Mesothelial cell of epicardium (in vitro differentiated cells): ENCODE measurements around the gene KCNAB1. TPM values are rescaled to one million over a fixed set of nuclear protein-coding genes. Genes with fewer than 3 reads are reported as not detected.

Experiments used
- DNase-seq, 2 experiments: peaks; one replicate each; pipeline ENCODE4 v3.0.0; 2021; ENCODE audit warnings: low spot score in 2 of 2; ENCODE audit not compliant: unreplicated experiment in 2 of 2
- H3K27ac Mint-ChIP-seq: 2 replicates; pipeline ENCODE4 v1.8.0; 2021; ENCODE audit warnings: mixed read lengths
- H3K27me3 Mint-ChIP-seq: 2 replicates; pipeline ENCODE4 v1.8.0; 2021; ENCODE audit warnings: low read depth, mixed read lengths
- H3K36me3 Mint-ChIP-seq: 2 replicates; pipeline ENCODE4 v1.8.0; 2021; ENCODE audit warnings: mixed read lengths
- H3K4me1 Mint-ChIP-seq: 2 replicates; pipeline ENCODE4 v1.8.0; 2021; ENCODE audit warnings: mixed read lengths
- H3K4me3 Mint-ChIP-seq: 2 replicates; pipeline ENCODE4 v1.8.0; 2021; ENCODE audit warnings: mild to moderate bottlenecking, moderate library complexity, mixed read lengths
- H3K9me3 Mint-ChIP-seq: 2 replicates; pipeline ENCODE4 v1.8.0; 2021; ENCODE audit warnings: mixed read lengths
- total RNA-seq: library from RNA; stranded (reverse); gene quantifications from 3 replicates; pipeline ENCODE4 v1.2.1, GENCODE V29; 2021
- TF ChIP-seq, protein P1 (sequence below): fragments of 200-600 bp; sonication (generic); IDR thresholded peaks from one replicate; pipeline ENCODE4 v1.5.0; 2021; ENCODE audit warnings: antibody characterized with exemption; ENCODE audit not compliant: unreplicated experiment

Gene KCNAB1
- total RNA-seq, 1 donor from 2014 or later = 3.7 TPM

DNA sequence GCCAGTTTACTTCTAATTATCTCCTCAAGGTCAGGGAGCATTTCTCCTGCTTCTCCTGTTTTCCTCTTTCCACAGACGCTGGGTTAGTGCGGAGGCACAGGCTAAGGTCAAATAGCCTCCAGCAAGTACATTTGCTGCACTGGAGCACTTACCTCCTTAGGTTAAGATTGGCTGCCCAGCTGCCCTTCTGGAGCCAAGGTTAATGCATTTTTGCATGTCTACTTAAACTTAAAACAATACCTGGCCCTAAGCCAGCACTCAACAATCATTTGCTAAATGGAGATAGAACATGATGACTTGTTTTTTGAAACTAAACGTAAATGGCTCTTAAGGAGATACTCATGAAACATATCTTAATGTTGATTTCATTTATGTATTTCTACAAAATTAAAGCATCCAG is 351.1 kb downstream of the KCNAB1 start:
- H3K27ac Mint-ChIP-seq = peak overlapping the region; percentile 88
- no peaks in the 10 kb centered on the region for H3K27me3 Mint-ChIP-seq
- H3K36me3 Mint-ChIP-seq = no peaks in the 10 kb centered on the region
- no peaks in the 10 kb centered on the region for H3K9me3 Mint-ChIP-seq
- TF ChIP-seq, protein P1, sequence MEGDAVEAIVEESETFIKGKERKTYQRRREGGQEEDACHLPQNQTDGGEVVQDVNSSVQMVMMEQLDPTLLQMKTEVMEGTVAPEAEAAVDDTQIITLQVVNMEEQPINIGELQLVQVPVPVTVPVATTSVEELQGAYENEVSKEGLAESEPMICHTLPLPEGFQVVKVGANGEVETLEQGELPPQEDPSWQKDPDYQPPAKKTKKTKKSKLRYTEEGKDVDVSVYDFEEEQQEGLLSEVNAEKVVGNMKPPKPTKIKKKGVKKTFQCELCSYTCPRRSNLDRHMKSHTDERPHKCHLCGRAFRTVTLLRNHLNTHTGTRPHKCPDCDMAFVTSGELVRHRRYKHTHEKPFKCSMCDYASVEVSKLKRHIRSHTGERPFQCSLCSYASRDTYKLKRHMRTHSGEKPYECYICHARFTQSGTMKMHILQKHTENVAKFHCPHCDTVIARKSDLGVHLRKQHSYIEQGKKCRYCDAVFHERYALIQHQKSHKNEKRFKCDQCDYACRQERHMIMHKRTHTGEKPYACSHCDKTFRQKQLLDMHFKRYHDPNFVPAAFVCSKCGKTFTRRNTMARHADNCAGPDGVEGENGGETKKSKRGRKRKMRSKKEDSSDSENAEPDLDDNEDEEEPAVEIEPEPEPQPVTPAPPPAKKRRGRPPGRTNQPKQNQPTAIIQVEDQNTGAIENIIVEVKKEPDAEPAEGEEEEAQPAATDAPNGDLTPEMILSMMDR = no peak
- peaks cover 63% of the 10 kb centered on the region for H3K4me1 Mint-ChIP-seq
- no peak overlapping the region for H3K4me3 Mint-ChIP-seq
- DNase-seq = no peak

DNA sequence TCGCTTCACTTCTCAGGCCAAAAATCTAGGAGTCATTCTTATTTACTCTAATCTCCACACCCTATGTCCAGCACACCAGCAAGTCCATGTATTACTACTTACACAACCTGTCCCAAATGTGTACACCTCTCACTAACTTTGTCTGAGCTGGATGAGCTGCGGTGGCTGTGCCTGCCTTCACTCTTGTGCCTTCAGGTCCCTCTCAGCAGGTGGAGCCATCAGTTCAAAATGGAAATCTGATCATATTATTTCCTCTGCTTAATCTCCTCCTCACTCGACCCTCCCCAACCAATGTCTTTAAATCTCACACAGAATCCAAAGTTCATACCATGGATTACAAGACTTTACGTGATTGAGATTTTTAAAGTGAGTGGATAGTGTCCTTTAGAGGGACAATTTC is 351.8 kb downstream of the KCNAB1 start:
- Mint-ChIP-seq H3K27me3 (no peaks in the 10 kb centered on the region), H3K27ac (peak overlapping the region; percentile 41), H3K4me3 (no peak overlapping the region), H3K9me3 (no peaks in the 10 kb centered on the region), H3K36me3 (no peaks in the 10 kb centered on the region), H3K4me1 (peaks cover 64% of the 10 kb centered on the region)
- TF ChIP-seq, protein P1 = no peak
- no peak for DNase-seq

DNA sequence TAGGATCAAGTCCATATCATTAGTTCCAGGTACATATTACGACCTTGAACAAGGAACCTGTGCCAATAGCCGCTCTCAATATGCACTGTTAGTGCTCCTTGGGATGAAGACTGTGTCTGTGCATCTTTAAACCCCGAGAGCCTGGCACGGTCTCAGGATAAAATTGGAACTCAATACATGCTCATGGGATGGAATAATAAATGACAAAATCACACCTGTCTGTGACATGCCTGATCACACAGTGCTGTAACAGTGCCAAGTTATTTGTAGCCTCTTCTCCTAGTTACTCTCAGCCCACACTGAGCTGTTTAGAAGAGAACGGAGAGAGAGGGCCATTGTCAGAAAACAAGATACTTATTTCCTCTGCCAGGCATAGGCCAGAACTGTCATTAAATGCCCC is 352.3 kb downstream of the KCNAB1 start:
- no peak for DNase-seq
- H3K4me3 Mint-ChIP-seq = no peak overlapping the region
- TF ChIP-seq, protein P1 = no peak
- no peaks in the 10 kb centered on the region for H3K9me3 Mint-ChIP-seq
- no peaks in the 10 kb centered on the region for H3K27me3 Mint-ChIP-seq
- H3K36me3 Mint-ChIP-seq = no peaks in the 10 kb centered on the region
- H3K4me1 Mint-ChIP-seq = peaks cover 68% of the 10 kb centered on the region
- no peak overlapping the region for H3K27ac Mint-ChIP-seq

DNA sequence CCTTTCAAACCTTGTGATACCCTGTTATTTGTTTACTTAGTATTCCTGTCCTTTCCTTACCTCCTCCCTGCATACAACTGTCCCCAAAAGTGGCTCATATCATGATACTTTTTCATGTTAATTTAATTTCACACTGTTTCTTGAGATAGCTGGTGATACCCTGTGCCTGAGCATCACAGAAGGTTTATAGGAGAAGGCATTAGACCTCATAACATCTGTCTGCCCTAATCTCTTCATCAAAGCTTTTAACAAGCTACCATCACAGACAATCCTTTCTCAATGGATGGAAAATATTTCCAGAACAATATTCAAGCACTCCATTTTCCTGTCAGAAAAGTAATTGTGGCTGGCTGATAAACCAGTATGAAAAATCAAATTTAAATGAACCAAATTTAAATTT is 353.0 kb downstream of the KCNAB1 start:
- no peaks in the 10 kb centered on the region for H3K9me3 Mint-ChIP-seq
- no peak for DNase-seq
- peak overlapping the region; percentile 45 for H3K27ac Mint-ChIP-seq
- TF ChIP-seq, protein P1 = no peak
- no peaks in the 10 kb centered on the region for H3K27me3 Mint-ChIP-seq
- no peak overlapping the region for H3K4me3 Mint-ChIP-seq
- peaks cover 63% of the 10 kb centered on the region for H3K4me1 Mint-ChIP-seq
- no peaks in the 10 kb centered on the region for H3K36me3 Mint-ChIP-seq

DNA sequence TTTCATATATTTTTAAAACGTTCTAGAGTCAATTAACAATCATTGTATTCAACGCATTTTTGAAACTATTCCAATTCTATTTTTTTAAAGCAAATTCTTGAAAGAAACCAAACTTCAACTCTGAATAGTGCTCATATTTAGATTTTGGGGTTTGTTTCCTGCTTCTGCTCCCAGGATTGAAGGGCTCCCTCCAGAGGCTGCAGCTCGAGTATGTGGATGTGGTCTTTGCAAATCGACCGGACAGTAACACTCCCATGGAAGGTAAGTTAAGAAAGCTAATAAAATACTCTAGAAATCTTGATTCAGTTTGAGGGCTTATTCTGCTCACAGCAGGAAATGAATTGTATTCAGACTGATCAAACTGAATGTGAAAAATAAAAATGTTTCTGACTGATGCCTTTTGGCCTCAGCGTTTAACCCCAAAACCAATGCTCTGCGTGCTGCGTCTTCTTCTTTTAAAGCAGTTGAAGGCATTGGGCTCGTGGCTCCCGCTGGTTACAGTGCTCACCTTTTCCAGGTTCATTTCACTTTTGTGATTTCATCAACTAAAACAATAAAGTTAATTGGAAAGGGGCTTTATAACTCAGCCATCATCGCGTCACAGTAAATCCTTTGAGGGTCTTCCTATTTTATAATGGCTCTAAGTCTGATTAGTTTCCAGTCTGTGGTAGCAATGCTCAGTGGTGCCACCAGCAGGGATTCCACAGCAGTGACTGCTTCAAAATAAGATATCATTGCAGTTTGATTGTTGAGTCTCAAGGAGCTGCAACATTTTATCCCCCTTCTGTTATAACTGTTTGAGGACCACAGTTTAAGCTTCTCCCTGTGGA is 354.4 kb downstream of the KCNAB1 start:
- Mint-ChIP-seq H3K27me3 (no peaks in the 10 kb centered on the region), H3K4me1 (peaks cover 59% of the 10 kb centered on the region), H3K4me3 (peak overlapping the region; percentile 52), H3K36me3 (no peaks in the 10 kb centered on the region), H3K9me3 (no peaks in the 10 kb centered on the region), H3K27ac (peak overlapping the region; percentile 85)
- TF ChIP-seq, protein P1 = peak; percentile 45
- DNase-seq = no peak
